HG02623 (cell line): ENCODE measurements around the gene ZFYVE28.

Source experiments
- ATAC-seq: cut with Tn5 transposase; IDR thresholded peaks from one replicate; pipeline ENCODE4 v1.9.1; 2021; ENCODE audit warnings: moderate library complexity; ENCODE audit not compliant: unreplicated experiment

ZFYVE28 gene

DNA sequence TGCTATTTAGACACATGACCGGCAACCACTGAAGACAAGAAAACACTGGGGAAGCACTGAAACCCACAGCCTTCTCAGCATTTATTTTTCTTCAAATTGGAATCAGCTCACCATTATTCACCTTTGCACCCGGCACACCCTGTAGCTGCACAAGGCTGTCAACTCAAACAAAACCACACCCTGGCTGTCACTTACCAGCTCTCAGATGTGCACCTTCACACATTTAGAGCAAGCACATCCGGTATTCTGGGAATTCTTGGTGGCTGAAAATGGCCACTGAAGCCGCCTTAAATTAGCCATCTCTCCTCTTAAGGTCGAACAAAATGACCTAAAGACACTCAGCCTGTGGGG lies 5.9 kb downstream of the ZFYVE28 start:
- ATAC-seq, result peak; percentile 13

DNA sequence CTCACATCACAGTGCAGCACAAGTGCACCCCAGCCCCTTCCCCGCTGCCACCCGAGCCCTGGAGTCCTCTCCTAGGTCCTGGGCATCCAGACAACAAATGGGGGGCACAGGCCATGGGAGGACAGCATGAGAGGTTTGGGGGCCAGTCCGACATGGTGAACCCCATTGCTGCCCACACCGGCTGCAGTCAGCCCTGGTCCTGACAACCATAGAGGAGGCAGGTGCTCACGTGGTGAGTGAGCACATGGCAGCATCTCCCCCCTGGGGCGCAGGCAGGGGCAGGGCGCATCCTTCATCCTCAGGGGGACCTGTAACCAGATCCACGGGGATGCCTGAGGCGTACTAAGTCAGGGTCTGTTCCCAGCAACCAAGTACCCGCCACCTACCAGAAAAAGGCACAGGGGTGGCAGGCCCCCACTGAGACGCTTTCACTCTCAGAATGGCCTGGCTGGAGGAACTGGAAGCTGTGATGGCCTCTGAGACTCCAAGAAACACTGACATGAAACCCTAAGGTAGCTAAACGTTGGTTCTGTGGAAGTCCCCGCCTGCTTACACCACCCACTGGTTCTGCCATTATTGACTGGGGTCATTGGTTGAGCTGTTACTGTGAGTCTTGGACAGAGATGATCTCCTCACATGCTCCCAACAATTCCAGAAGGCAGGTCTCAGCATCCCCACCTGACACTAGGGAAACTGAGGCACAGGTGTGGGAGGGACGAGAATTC lies 6.5 kb downstream of the ZFYVE28 start:
- no peak for ATAC-seq

DNA sequence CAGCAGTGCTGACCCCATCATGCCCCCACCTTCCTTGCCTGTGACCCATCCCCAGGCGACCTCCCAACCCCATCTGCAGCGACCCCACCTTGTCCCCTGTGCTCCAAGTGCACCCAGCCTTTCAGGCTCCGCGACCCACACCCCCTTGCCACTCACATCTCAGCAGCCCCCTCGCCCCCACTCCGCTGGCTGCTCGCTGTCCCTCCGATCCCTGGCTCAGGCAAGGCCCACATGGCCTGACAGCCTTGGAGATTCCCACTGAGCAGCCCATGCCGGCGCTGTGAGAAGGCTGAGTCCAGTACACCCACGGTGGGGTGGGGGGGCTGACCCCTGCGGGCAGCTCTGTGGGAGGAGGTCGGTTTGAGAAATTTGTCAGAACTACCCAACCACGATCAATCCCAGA lies 9.1 kb downstream of the ZFYVE28 start:
- no peak for ATAC-seq

DNA sequence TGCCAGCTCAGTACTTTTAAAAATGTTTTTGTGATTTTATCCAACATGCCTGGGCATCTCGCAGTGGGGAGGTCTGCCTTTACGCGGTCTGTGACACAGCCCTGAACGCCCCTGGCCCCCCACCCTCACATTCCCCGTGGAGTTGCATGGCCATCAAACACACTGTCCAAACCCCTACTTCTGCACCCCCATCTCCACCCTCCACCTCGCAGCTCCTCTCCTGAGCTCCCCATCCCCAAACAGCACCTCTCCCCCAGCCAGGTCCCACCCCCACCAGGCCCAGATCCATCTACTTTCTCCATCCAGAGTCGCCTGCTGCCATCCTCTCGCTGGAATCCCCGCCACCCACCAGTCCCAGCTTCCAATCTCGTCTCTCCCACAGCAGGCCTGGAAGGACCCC lies 9.5 kb downstream of the ZFYVE28 start:
- no peak for ATAC-seq

DNA sequence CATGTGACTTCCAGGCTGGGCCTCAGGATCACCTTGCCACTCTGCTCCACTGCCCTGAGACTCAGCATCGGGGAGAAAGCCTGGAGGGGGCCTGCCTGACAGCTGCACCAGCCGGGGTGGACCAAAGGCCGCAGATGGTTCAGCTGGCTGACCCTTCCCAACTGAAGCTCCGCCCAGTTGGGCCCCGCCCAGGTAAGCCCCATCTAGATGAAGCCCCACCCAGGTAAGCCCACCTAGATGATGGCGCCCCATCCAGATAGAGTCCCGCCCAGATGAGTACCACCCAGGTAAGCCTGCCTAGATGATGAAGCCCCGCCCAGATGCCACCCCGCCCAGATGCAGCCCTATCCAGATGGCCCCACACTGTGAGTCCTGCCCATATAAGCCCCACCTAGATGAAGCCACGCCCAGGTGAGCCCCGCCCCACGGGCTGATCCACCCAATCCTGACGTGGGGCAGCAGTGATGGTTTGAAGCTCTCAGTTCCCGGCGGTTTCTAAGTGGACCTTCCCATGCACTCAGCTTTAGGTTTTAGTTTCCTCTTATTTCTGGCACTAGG lies 10.0 kb downstream of the ZFYVE28 start:
- ATAC-seq, result no peak

DNA sequence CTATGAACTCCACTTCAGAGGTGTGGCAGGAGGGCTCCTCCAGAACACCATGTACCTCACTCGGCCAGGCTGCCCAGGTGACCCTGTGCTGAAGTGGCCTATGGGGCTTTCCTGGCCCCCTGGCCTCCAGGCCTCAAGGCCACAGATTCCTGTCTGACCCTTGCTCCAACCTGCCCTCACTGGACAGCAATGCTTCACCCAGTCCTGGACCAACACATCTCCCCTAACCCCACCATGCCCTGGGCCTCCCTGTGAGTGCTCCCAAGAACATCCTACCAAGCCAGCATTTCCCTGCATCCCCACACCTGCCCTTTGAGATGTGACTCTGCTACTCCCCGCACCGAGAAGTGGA lies 10.5 kb downstream of the ZFYVE28 start:
- no peak for ATAC-seq

DNA sequence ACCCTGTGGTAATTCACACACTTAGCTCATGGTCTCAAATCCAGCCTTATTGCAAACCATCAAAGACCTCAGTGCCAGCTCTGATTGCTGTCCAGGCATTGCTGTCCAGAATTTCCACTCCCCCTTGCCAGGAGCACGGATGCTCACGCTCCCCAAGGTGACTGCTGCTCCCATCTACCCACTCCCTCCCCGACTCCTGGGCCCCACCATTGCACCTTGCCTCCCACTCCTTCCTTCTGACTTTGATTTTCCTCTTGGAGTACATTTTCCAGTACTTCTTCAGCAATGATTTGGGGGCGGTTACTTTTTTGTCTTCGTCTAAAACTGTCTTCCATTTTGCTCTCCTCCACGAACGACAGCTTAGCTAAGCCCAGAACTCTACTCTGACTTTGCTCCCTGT lies 11.5 kb downstream of the ZFYVE28 start:
- no peak for ATAC-seq

DNA sequence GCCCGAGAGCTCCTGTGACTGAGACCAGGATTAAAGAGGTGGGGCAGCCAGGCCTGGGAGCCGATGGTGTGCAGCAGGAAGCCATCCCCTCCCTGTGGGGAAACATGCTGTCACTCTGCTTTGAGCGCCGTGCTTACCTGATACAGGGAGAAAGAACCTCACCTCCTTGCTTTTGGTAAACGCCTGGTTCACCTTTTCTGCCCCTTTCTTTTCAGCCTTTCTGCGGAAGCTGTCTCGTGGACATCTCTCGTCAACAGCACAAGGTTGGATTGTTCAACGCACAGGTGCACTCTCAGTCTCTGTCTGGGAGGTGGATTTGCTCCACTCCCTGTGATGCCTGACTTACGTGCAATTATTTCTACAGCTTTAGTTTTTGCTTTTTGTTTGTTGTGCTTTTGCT lies 12.0 kb downstream of the ZFYVE28 start:
- ATAC-seq, result no peak

DNA sequence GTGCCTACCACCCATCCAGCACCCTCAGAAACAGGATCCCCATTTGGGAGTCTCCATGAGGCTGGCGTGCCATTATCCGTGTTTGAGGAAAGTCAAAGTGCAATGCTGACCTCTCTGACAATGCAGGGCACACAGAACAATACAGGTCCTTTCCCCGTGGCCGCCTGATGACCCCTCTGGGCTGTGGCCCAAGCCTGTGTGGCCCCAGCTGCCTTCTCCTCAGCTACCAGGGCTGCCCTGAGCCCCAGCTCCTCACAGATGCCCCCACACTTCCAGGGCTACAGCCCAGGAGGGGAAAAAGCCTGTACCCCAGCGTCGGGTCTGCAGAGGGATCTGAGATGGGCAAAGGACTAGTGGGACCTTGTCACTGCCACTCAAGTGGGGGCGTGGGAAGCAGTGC lies 15.5 kb downstream of the ZFYVE28 start:
- no peak for ATAC-seq

DNA sequence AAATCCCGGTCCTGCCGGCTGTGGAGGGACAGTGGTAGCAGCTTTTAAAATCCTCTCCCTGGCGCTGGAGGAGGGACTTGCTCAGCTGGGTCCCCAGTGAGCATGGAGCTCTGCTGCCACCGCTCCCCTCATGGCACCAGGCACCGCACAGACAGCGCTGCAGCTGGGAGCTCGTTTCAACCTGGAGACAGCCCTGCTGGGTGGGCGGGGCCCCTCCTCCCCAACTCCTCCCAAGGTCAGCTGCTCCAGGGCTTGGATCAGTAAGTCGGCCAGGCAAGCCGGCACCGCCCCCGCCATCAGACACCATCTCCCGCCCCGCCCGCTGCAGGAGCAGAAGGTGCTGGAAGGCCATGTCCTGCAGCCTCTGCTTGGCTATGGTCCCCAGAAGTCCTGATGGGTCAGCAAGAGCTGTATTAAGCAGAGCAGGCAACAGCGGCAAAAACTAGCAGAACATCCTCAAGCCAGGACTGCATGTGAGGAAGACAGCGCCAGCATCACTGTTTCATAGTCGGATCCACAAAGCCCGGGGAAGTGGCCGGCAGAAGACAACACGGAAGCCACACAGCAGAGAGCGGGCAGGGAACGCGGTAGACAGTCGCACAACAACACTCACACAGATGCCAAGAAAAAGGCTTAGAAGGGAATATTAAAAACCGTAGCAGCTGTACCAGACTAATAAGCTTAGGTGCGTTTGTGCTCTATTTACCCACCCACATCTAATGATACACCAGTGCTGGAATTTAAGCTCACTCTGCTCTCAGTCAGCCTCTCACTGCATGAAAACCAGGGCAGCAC lies 16.2 kb downstream of the ZFYVE28 start:
- no peak for ATAC-seq

DNA sequence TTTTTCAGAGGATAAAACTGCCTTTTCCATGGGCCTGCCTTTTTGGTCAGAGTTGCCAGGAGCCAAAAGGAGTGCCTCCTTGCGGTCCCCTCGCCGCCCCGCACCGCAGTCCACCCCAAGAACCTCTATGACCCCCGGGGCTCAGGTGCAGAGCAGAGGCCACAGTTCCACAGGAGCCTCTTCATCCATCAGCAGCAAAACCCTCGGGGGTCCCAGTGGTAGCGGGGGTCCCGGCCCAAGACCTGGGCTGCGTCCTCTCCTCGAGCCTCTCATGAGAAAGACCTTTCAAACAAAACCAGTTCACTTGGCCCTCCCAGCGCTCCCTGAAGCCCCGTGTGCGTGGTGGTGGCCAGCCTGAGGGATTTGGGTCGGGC lies 16.8 kb downstream of the ZFYVE28 start:
- no peak for ATAC-seq

DNA sequence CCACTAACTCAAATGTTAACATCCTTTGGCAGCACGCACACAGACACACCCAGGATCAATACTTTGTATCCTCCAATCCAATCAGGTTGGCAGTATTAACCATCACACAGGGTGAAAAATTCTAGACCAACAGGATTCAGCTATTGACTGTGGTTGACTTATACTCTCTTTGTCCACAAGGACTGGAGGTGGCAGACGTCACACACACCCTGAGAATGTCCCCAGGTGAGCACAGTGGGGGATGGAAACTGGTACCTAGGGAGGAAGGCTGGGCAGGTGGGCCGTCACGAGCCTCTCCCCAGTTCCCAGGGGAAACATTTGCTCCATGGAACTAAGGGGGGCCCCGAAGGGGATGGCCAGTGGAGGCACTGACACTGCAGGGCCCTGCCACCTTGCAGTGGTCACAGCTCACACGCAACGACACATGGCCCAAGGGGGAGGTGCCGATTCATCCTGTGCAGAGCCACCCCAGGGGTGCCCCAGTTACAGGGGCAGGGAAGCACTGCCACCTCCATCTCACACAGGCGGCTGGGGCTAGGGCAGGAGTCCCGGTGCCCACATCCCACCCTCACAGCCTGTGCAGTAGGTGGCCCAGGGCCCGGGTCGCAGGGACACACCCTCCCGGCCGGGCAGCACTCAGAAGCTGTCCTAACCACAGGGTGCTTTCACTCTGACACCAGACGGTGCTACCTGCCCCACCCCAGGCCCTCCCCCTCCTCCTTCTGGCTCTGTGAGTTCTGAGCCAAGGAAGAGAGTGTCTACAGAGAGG lies 17.4 kb downstream of the ZFYVE28 start:
- ATAC-seq, result no peak

DNA sequence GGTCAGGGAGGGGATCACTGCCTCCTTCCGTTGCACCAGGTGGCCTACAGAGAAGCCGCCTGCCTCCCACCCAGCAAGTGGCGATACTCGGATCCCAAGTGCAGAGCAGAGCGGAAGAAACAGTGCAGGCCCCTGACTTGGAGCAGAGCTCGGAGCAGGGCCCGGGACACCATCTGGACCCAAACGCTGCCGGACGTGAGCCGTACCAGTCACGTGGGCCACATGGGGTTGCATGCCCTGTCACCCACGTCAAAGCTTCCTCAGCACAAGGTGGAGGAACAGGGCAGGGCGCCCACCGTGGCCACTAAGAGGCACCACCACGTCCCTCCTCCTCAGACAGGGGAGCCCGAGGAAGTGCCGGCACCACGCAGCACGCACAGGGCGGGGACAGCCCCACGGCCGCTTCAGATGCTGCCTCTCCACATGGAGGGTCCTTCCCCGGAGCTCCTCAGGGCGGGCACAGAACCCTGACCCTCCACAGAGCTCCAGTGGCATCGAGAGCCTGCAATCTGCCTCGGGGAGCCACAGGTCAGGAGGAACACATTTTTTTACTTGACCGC lies 18.7 kb downstream of the ZFYVE28 start:
- no peak for ATAC-seq

DNA sequence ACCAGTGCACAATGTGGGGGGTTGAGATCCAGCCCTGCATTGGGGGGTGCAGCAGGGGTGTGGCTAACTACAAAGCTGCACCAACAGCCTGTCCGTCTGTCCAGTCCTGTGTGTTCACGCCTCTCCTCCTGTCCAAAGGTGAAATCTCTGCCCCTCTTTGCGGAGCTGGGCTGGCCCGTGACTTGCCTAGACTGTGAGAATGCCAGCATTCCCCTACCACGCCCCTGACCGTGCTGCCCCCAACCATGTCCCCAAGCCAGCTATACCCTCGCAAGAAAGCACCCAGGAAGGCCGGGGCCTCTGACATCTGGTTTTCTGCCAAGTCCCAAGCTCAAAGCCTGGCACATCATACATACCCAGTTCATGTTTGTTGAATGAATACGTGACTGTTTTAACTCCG lies 19.2 kb downstream of the ZFYVE28 start:
- ATAC-seq, result no peak

DNA sequence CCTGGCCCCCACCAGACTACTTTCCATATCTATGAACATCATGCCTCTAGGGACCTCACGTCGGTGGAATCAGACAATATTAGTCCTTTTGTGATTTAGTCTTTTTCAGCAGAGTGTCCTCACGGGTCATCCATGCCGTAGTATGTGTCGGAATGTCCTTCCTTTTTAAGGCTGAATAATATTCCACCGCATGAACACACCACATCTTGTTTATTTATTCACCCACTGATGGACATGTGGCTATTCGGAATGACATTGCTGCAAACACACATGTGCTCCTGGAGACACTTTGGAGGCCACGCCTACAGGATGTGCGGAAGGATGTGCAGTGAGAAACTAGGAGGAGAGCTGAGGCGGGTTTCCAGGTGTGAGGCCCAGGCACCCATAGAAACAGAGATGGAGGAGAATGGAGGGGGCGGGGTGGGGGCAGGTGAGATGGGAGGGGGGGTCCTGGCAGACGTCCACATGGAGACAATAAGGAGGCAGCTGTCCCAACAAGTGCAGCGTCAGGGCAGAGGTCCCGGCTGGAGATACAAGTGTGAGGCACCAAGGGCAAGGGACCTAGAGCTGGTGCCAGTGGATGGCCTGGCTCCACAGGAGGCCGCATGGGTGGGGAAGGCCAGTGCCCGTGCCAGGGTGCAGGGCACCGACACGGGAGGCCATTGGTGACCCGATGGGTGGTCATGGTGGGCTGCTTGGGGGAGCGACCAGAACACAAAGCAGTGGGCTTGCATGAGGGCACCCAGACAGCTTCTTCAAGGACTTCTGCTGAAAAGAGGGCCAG lies 20.7 kb downstream of the ZFYVE28 start:
- ATAC-seq, result no peak

DNA sequence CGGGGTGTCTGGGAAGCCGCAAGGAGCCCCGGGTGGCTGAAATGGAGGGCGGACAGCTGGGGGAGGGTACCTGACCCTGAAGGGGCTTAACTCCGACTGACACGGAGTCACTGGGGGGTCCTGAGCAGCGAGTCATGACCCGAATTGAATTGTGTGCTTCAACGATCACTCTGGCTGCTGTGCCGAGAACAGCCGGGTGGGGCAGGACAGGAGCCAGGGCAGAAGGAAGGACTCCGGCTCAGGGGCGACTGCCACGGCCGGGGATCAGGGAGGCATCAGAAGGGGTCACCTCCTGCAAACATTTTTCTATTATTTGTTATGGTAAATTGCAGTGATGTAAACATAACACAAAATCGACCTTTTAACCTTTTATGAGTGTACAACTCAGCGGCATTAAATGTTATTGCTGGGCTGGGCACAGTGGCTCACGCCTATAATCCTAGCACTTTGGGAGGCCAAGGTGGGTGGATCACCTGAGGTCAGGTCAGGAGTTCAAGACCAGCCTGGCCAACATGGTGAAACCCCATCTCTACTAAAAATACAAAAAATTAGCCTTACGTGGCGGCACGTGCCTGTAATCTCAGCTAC lies 21.6 kb downstream of the ZFYVE28 start:
- ATAC-seq, result no peak

DNA sequence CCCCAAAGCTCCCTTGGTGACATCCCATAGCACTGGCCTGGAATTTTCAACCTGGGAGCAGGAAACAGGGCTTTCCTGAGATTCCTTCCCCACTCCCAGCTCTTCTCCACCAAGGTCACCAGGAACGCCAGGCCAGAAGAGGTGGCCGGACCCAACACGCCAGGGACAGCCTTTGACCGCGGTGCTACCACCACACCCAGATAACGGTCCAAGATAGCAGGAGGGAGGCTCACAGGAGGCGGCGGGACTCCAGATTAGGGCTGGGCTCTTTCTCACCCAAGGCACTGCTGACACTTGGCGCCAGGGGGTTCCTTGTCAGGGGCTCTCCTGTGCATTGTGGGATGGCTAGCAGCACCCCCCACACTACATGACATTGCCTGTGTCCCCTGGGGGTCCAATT lies 22.9 kb downstream of the ZFYVE28 start:
- no peak for ATAC-seq

DNA sequence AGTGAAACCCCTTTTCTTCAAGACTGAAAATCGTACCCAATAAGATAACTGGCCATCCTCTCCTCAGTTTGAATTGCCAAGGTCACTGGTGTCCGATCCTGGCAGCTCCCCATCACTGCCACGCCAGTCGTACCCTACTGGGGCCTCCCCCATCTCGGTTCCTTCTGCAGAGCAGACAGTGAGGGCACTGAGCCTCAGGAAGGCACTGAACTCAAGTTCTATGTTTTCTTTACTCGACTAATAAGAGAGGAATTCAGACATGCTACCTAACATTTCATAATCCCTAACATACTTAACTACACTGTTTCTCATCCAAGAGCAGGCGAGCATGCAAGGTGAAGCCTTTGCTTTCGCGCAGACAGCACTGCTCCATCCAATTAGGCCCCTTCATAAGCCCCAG lies 23.4 kb downstream of the ZFYVE28 start:
- no peak for ATAC-seq

DNA sequence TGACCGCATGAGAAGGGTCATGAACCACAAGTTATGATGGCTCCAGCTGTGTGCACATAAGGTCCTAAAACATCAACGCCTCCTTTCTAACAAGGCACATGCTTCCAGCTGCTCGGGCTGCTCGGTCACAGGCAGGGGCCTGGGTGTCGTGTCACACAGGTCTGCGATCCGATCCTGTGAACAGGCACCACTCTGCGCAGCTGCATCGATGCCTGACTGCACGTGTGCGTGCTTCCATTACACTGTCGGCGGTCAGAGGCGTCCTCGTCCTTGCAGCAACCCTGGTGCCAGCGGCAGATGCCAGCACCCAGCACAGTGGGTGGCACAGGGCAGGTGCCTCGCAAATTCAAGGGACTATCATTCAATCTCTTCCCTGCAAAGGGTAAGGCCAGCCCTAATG lies 23.9 kb downstream of the ZFYVE28 start:
- ATAC-seq, result no peak
